GM12878 (cell line): ENCODE data around the gene GBP2. TPM values are rescaled to one million over a fixed set of nuclear protein-coding genes. Genes with fewer than 3 reads are reported as not detected.

Source experiments
- ATAC-seq: fragments of 200-7000 bp; cut with Tn5 transposase; 3 replicates; pipeline ENCODE4 v1.9.1; 2020; ENCODE audit warnings: mild to moderate bottlenecking, moderate library complexity
- Bru-seq: library from RNA; stranded (reverse); fragments of 400-500 nt; gene quantifications from one replicate; lab custom pipeline; 2021; lab: Mats Ljungman, UMichigan
- BruChase-seq, 2 experiments: library from RNA; stranded (reverse); fragments of 400-500 nt; gene quantifications; one replicate each; lab custom pipeline; 2021; lab: Mats Ljungman, UMichigan
- BruUV-seq: library from RNA; stranded (reverse); fragments of 400-500 nt; replicated peaks from 2 replicates; lab custom pipeline; 2021; lab: Mats Ljungman, UMichigan
- CTCF ChIA-PET: fragments of 300-600 bp; sonication (Branson Sonifier 250); formaldehyde crosslinking; extraction: SDS; loops from one replicate; lab custom pipeline; 2021; ENCODE audit warnings: inconsistent platforms; lab: Yijun Ruan, JAX
- POLR2A ChIA-PET: fragments of 350-600 bp; formaldehyde crosslinking; extraction: SDS; loops from one replicate; lab custom pipeline; 2021; ENCODE audit warnings: inconsistent platforms; lab: Charles Lee
- RAD21 ChIA-PET: fragments of 300-600 bp; sonication (Branson Sonifier 250); formaldehyde crosslinking; loops from one replicate; lab custom pipeline; 2023; ENCODE audit warnings: antibody characterized with exemption; ENCODE audit not compliant: unreplicated experiment; lab: Charles Lee
- SMC1A ChIA-PET: fragments of 300-600 bp; sonication (Branson Sonifier 250); formaldehyde crosslinking; loops from one replicate; lab custom pipeline; 2023; ENCODE audit not compliant: unreplicated experiment, uncharacterized antibody; lab: Charles Lee
- DNase-seq: peaks from one replicate; pipeline ENCODE4 v3.0.0-alpha.2; 2011; ENCODE audit warnings: low read depth, low spot score
- FAIRE-seq: peaks from 3 replicates; lab custom pipeline; 2011; peaks lifted over from hg19 to GRCh38; lab: Jason Lieb, UNC
- H2AFZ ChIP-seq: 2 replicates; pipeline ENCODE4 v1.6.0; 2011; ENCODE audit warnings: low read depth, low read length, control low read depth; ENCODE audit not compliant: control insufficient read depth
- H3K27ac ChIP-seq: 2 replicates; pipeline ENCODE4 v1.5.1; 2011; ENCODE audit warnings: control low read depth; ENCODE audit not compliant: control insufficient read depth, insufficient read depth
- H3K27me3 ChIP-seq, 2 experiments: replicated peaks in 1 of 2; 2 replicates each; pipeline versions ENCODE4 v1.6.0 to v1.6.1; 2011; ENCODE audit warnings: low read length in 1 of 2; ENCODE audit not compliant: control insufficient read depth in 2 of 2, insufficient read depth in 2 of 2
- H3K36me3 ChIP-seq, 2 experiments: 2 replicates each; pipeline ENCODE4 v1.5.1; 2011; ENCODE audit warnings: low read length in 1 of 2; ENCODE audit not compliant: control insufficient read depth in 2 of 2, insufficient read depth in 2 of 2
- H3K4me1 ChIP-seq: 2 replicates; pipeline ENCODE4 v1.6.1; 2011; ENCODE audit warnings: mild to moderate bottlenecking, low read length, moderate library complexity, mixed read lengths; ENCODE audit not compliant: control insufficient read depth, insufficient read depth
- H3K4me2 ChIP-seq: 2 replicates; pipeline ENCODE4 v1.6.0; 2011; ENCODE audit warnings: control low read depth; ENCODE audit not compliant: control insufficient read depth, insufficient read depth
- H3K4me3 ChIP-seq: fragments of 200-600 bp; sonication (generic); 2 replicates; pipeline ENCODE4 v1.5.1; 2016
- H3K79me2 ChIP-seq: 2 replicates; pipeline ENCODE4 v1.6.0; 2011; ENCODE audit warnings: low read length; ENCODE audit not compliant: control insufficient read depth, insufficient read depth
- H3K9ac ChIP-seq: 2 replicates; pipeline ENCODE4 v1.8.0; 2011; ENCODE audit warnings: low read length, control low read depth, mixed read lengths; ENCODE audit not compliant: control insufficient read depth, insufficient read depth
- H3K9me3 ChIP-seq: replicated peaks from 3 replicates; pipeline ENCODE4 v1.5.1; 2011; ENCODE audit warnings: mild to moderate bottlenecking, low read length; ENCODE audit not compliant: control insufficient read depth, insufficient read depth
- H4K20me1 ChIP-seq: 2 replicates; pipeline ENCODE4 v1.6.0; 2011; ENCODE audit not compliant: control insufficient read depth, insufficient read depth
- ATF7 ChIP-seq: fragments of 450-650 bp; IDR thresholded peaks from 2 replicates; pipeline ENCODE4 v1.6.1; 2016; ENCODE audit warnings: low read depth, mild to moderate bottlenecking
- BRCA1 ChIP-seq: IDR thresholded peaks from 2 replicates; pipeline ENCODE4 v1.6.1; 2011; ENCODE audit warnings: low read depth, low read length, improper control_type of control experiment
- CREB1 ChIP-seq: IDR thresholded peaks from 2 replicates; pipeline ENCODE4 v1.6.1; 2012; ENCODE audit warnings: low read depth, mild to moderate bottlenecking, inconsistent platforms
- EED ChIP-seq: sonication (generic); IDR thresholded peaks from 2 replicates; pipeline ENCODE4 v1.6.1; 2016; ENCODE audit warnings: antibody characterized with exemption, low read depth
- NFYA ChIP-seq: IDR thresholded peaks from 2 replicates; pipeline ENCODE4 v1.6.1; 2011; ENCODE audit warnings: low read depth, mild to moderate bottlenecking, low read length, improper control_type of control experiment, borderline replicate concordance
- POLR2AphosphoS5 ChIP-seq: IDR thresholded peaks from 2 replicates; pipeline ENCODE4 v1.6.1; 2011; ENCODE audit warnings: mild to moderate bottlenecking, low read length, inconsistent platforms
- SIX5 ChIP-seq: IDR thresholded peaks from 2 replicates; pipeline ENCODE4 v1.6.1; 2011; ENCODE audit warnings: mild to moderate bottlenecking, low read depth, low read length, moderate library complexity; ENCODE audit not compliant: severe bottlenecking
- SRF ChIP-seq, 2 experiments: IDR thresholded peaks; 2 replicates each; pipeline ENCODE4 v1.6.1; 2011; ENCODE audit warnings: low read depth in 2 of 2, low read length in 2 of 2, mild to moderate bottlenecking in 1 of 2, moderate library complexity in 1 of 2
- TAF1 ChIP-seq: IDR thresholded peaks from 2 replicates; pipeline ENCODE4 v1.6.1; 2011; ENCODE audit warnings: mild to moderate bottlenecking, low read depth, low read length, borderline replicate concordance
- ZBED1 ChIP-seq: IDR thresholded peaks from 2 replicates; pipeline ENCODE4 v1.6.1; 2016; ENCODE audit warnings: borderline replicate concordance
- ZNF207 ChIP-seq: fragments of 450-650 bp; IDR thresholded peaks from 2 replicates; pipeline ENCODE4 v1.6.1; 2014; ENCODE audit warnings: antibody characterized with exemption, mild to moderate bottlenecking, borderline replicate concordance
- ZNF24 ChIP-seq: fragments of 450-650 bp; IDR thresholded peaks from 2 replicates; pipeline ENCODE4 v1.6.1; 2017; ENCODE audit warnings: antibody characterized with exemption, mild to moderate bottlenecking
- WGBS: methylation state at CpG from one replicate; pipeline ENCODE4 v1.1.6; 2016; ENCODE audit warnings: low lambda C conversion rate; ENCODE audit not compliant: insufficient replicate concordance, insufficient coverage; ENCODE audit errors: missing lambda C conversion rate; 5-methylcytosine and 5-hydroxymethylcytosine counted together
- in situ Hi-C: fragments of 300-500 bp; cut with MboI; formaldehyde crosslinking; loops from 9 replicates; pipeline ENCODE4 v1.14.3; 2018; ENCODE audit warnings: mixed read lengths
- intact Hi-C: fragments of 100-400 bp; cut with micrococcal nuclease; formaldehyde crosslinking; loops from one replicate; pipeline ENCODE4 v1.14.2; 2022; ENCODE audit not compliant: unreplicated experiment
- long read RNA-seq, 2 experiments: library from polyadenylated mRNA; unstranded; transcript quantifications; one replicate each; pipeline ENCODE4 v2.0.0, GENCODE V29; 2019 to 2020
- polyA minus RNA-seq, 3 experiments: library from RNA; depleted of rRNA, polyadenylated mRNA; stranded (reverse); fragments of >200 nt; gene quantifications; 2 replicates each; pipeline ENCODE4 v1.2.3, GENCODE V29; 2011
- polyA plus RNA-seq, 11 experiments: library from polyadenylated mRNA; depleted of rRNA in 4 of 11; unstranded in 6 of 11; stranded (reverse) in 5 of 11; fragments of >200 nt; fragmentation: Nextera tagmentation in 4 of 11; fragmentation: Illumina TruSeq in 1 of 11; extraction: Ambion mirVana in 4 of 11; extraction: Trizol in 1 of 11; gene quantifications; 1 replicate in 1 of 11; 2 replicates in 10 of 11; pipeline versions ENCODE4 v1.2.1 to v1.2.3, GENCODE V29; 2011 to 2016; ENCODE audit warnings: inconsistent platforms in 2 of 11, missing spikeins in 2 of 11, low read depth in 1 of 11
- total RNA-seq, 4 experiments: library from RNA; depleted of rRNA in 3 of 4; stranded (reverse); fragments of >200 nt in 3 of 4; fragmentation: Illumina TruSeq in 1 of 4; extraction: Trizol in 1 of 4; gene quantifications; 2 replicates each; pipeline versions ENCODE4 v1.2.1 to v1.2.3, GENCODE V29; 2013 to 2021

GBP2 gene
- 11.1 and 12.4 TPM in 2 replicates for total RNA-seq (2013; cell fraction: nucleolus; rRNA removed)
- 3.2 and 3.5 TPM in 2 replicates for total RNA-seq (2014; rRNA removed)
- total RNA-seq (2014; rRNA removed; fragmentation: Illumina TruSeq; extraction: Trizol) = 5.9 and 7.7 TPM in 2 replicates
- 3.1 TPM in 2 replicates for total RNA-seq (2021)
- 11.0 TPM for polyA plus RNA-seq (2011; ENCODE audit: low read depth)
- polyA plus RNA-seq (2011; rRNA removed) = 5.6 and 6.1 TPM in 2 replicates
- 3.7 and 4.0 TPM in 2 replicates for polyA plus RNA-seq (2011; cell fraction: cytosol; rRNA removed)
- 3.2 and 4.8 TPM in 2 replicates for polyA plus RNA-seq (2011; cell fraction: nucleus; rRNA removed)
- 11.9 and 12.4 TPM in 2 replicates for polyA plus RNA-seq (2012)
- 5.2 and 7.7 TPM in 2 replicates for polyA plus RNA-seq (2014; fragmentation: Illumina TruSeq; extraction: Trizol)
- polyA plus RNA-seq (2014; fragmentation: Nextera tagmentation; extraction: Ambion mirVana) = 1 to 10 TPM; 2.6 to 4.0 TPM
- 3.2 TPM in 2 replicates for polyA plus RNA-seq (2014; rRNA removed)
- polyA plus RNA-seq (2016; fragmentation: Nextera tagmentation; extraction: Ambion mirVana) = 1 to 10 TPM; 1.6 TPM
- 4.8 and 5.1 TPM in 2 replicates for polyA minus RNA-seq (2011; rRNA and poly(A)+ RNA removed)
- polyA minus RNA-seq (2011; cell fraction: cytosol; rRNA and poly(A)+ RNA removed) = 1.6 and 2.0 TPM in 2 replicates
- polyA minus RNA-seq (2011; cell fraction: nucleus; rRNA and poly(A)+ RNA removed) = 2.9 and 4.1 TPM in 2 replicates
- percentile 78 among the genes with signal in this experiment for Bru-seq, nascent RNA
- percentile 66 among the genes with signal in this experiment for BruChase-seq, experiment 1, labeled RNA remaining after a 6-hour chase
- BruChase-seq, experiment 2, labeled RNA remaining after a 2-hour chase = percentile 64 among the genes with signal in this experiment
- long read RNA-seq, experiment 1, transcript GBP2-201 (11 exons, 2,220 nt) = major isoform, 7 of 15 reads
- long read RNA-seq, experiment 1, partial matches to known transcripts = 5 of 15 reads
- long read RNA-seq, experiment 1, other reads (novel, unspliced or antisense) = 3 of 15 reads
- long read RNA-seq, experiment 2, transcript GBP2-201 (11 exons, 2,220 nt) = major isoform, 80 of 141 reads
- long read RNA-seq, experiment 2, partial matches to known transcripts = 43 of 141 reads
- long read RNA-seq, experiment 2, other reads (novel, unspliced or antisense) = 18 of 141 reads

GRCh38 chr1:89125913-89126580, at the start of gene GBP2:
Gene GBP2, minus strand, starts transcription at chr1:89126114. Its CDS starts 4,148 bp downstream, at chr1:89121966.
- H3K36me3 ChIP-seq = no peaks in the 10 kb centered on the region
- peak; percentile 54; the same call in 1 of the 2 replicates for TF ChIP-seq POLR2AphosphoS5
- peak; percentile 22; the same call in 1 of the 2 replicates for TF ChIP-seq ATF7
- TF ChIP-seq NFYA = no peak
- TF ChIP-seq SIX5 = no peak
- TF ChIP-seq SRF (IDR thresholded peaks at IDR 0.05; ENCODE audit: low read depth in 2 of 2, low read length in 2 of 2) = peak in 1 of 2 experiments; percentile 89; a peak in 2 of 4 replicates
- no peak for TF ChIP-seq CREB1
- no peak for TF ChIP-seq ZBED1
- no peak for TF ChIP-seq ZNF207
- peak; percentile 41; the same call in 1 of the 2 replicates for TF ChIP-seq TAF1
- no peak for TF ChIP-seq BRCA1
- 0 out of 2 replicates have a peak, but pooled peaks have one; percentile 22 for TF ChIP-seq ZNF24
- TF ChIP-seq EED = no peak
- TF ChIP-seq, all 136 proteins: peak for 5
- ChIA-PET SMC1A (interaction anchor here (0.6 to 1.4 kb wide), 2 partner anchors 9 to 74 kb away, joined by 3 to 4 read pairs; no protein-coding TSS in a partner anchor), RAD21 (interaction anchor here (0.8 kb wide), 2 partner anchors 45 to 73 kb away, joined by 3 read pairs; partner anchors contain the start of gene GBP4), CTCF (interaction anchor here (1.7 to 2.3 kb wide), 2 partner anchors 104 to 232 kb away, joined by 5 read pairs; no protein-coding TSS in a partner anchor), POLR2A (no interaction called here)
- Histone ChIP-seq H4K20me1 (no peaks in the 10 kb centered on the region), H3K9me3 (no peaks in the 10 kb centered on the region), H3K4me2 (peak within 1 kb of the TSS; percentile 85), H3K27ac (peak within 1 kb of the TSS; percentile 84), H3K27me3 (no peaks in the 10 kb centered on the region), H3K9ac (peak within 1 kb of the TSS; percentile 78), H2AFZ (peak within 1 kb of the TSS; percentile 90), H3K79me2 (no peaks in the 10 kb centered on the region), H3K4me3 (peak within 1 kb of the TSS; percentile 32; the same call in 1 of the 2 replicates), H3K4me1 (peaks cover 4% of the 10 kb centered on the region; the same call in 1 of the 2 replicates)
- ATAC-seq (peak; percentile 86), FAIRE-seq (no peak), DNase-seq (peak; percentile 30)
- in situ Hi-C loops = no loop called here
- 9% methylated on average over 6 of the region's 6 CpGs for WGBS
- BruUV-seq = no TSS peak
- intact Hi-C loops = no loop called here
